Measurements from ENCODE around the gene INHBC. TPM values are rescaled to one million over a fixed set of nuclear protein-coding genes. Genes with fewer than 3 reads are reported as not detected.

Gene INHBC
- total RNA-seq, 1 experiment from 2014 or later: not detected

DNA sequence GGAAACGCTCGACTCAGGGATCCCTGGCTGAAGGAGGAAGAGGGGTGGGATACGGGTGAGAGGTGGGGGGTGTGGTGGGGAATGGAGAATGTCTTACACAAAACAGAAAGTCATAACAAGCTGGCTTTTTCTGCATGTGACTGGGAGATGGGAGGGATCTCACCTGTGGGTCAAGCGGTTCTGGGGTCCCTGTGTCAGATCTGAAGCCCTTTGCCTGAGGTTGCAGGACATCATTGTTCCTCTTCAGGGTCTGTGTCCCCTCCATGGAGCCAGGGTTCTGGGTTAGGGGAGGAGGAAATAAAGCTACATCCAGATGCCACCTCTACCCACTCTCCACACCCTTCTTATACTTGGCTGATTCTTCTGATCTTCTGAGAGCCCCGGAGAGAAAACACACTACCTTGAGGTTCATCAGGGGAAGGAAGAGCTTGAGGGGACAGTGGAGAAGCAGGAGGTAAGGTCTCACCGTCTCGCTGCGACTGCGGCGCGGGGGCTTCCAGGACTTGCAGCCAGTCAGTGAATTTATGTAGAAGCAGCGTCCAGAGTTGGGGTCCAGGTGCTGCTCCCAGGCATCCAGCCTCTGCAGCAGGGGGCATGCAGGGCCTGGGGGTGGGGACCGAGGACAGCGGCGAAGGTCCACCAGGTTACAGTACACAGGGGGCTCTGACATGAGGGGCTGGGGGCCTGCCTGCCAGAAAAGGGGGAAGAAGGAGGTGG lies 42.6 kb downstream of the INHBC start:
- ATAC-seq: no peak
- Histone ChIP-seq H3K36me3 (ENCODE audit: low read depth, low read length) (no peaks in the 10 kb centered on the region), H3F3A (ENCODE audit: low read length, unreplicated experiment) (no peaks in the 10 kb centered on the region), H4K20me1 (ENCODE audit: low read length) (no peaks in the 10 kb centered on the region), H3K27ac (ENCODE audit: low read length) (no peak overlapping the region), H3K79me2 (ENCODE audit: low read length) (no peaks in the 10 kb centered on the region), H3K4me3 (ENCODE audit: low read length) (no peak overlapping the region), H3K9me2 (replicated peaks; ENCODE audit: low read length) (no peaks in the 10 kb centered on the region), H3K27me3 (ENCODE audit: low read length) (peaks cover 47% of the 10 kb centered on the region), H3K9ac (ENCODE audit: low read length) (no peak overlapping the region), H3K4me1 (ENCODE audit: insufficient read depth, low read length) (no peaks in the 10 kb centered on the region), H3K4me2 (ENCODE audit: low read length) (no peak overlapping the region), H3K9me3 (ENCODE audit: low read length) (no peaks in the 10 kb centered on the region), H2AFZ (ENCODE audit: low read length) (no peak overlapping the region)
- BruUV-seq (replicated peaks): no TSS peak
- TF ChIP-seq EZH2 (IDR thresholded peaks at IDR 0.05; ENCODE audit: low read length, unreplicated experiment) (no peak), EZH2phosphoT487 (IDR thresholded peaks at IDR 0.05; ENCODE audit: borderline replicate concordance, low read length) (no peak)
- TF ChIP-seq, protein P1, sequence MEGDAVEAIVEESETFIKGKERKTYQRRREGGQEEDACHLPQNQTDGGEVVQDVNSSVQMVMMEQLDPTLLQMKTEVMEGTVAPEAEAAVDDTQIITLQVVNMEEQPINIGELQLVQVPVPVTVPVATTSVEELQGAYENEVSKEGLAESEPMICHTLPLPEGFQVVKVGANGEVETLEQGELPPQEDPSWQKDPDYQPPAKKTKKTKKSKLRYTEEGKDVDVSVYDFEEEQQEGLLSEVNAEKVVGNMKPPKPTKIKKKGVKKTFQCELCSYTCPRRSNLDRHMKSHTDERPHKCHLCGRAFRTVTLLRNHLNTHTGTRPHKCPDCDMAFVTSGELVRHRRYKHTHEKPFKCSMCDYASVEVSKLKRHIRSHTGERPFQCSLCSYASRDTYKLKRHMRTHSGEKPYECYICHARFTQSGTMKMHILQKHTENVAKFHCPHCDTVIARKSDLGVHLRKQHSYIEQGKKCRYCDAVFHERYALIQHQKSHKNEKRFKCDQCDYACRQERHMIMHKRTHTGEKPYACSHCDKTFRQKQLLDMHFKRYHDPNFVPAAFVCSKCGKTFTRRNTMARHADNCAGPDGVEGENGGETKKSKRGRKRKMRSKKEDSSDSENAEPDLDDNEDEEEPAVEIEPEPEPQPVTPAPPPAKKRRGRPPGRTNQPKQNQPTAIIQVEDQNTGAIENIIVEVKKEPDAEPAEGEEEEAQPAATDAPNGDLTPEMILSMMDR (conservative IDR thresholded peaks at IDR 0.05; ENCODE audit: low read depth, low read length): no peak
- ChIA-PET CTCF (no interaction called here), POLR2A (ENCODE audit: unreplicated experiment) (no interaction called here)
- DNase-seq: no peak
- intact Hi-C loops (cut with micrococcal nuclease): no loop called here

DNA sequence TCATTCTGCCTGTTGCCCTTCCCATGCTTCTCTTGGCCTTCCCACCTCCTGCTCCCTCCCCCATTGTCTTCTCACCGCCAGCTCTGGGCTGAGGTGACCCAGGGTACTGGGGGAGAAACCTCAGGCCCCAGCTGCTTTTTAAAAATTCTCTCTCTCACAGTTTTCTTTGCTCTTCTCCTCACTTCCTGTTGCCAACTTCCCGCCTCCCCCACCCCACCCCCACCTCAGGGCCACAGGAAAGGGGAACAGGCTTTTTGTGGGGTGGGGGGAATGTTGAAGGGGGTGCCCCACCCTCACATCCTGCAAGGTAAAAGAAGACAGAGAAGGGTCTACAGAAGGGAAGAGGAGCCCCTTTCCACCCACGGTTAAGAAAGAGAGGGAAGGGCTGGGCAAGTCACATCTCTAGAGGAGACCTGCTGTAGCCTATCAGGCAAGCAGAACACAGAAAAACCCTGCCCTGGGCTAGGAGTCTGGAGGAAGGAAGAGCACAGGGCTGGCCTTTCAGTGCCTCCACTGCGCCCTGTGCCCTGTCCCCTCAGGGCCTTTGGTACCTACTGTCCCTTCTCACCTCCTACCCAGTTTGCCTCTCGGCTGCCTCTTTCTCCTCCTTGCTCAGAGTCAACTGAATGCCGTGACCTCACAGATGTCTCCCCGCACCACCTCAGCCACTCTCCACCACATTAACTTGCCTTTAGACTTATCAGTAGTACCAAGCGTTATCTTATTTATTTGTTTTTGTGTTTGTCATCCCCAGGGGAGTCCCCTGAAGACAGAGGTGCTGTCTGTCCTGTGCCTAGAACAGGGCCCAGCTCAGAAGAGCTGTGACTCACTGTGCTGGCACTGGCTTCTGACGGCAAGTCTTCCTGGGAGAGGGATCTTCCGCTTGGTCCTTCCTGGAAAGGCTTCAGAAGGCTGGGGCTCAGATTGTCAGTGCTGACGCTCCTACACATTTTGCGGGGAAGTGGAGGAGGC lies 43.4 kb downstream of the INHBC start:
- peak; percentile 25 for ATAC-seq
- intact Hi-C loops (cut with micrococcal nuclease): no loop called here
- CTCF ChIA-PET: no interaction called here

More for the DNA sequence above, 43.4 kb downstream of the INHBC start:
- POLR2A ChIA-PET (ENCODE audit: unreplicated experiment): no interaction called here
- no peaks in the 10 kb centered on the region for H3K36me3 ChIP-seq (ENCODE audit: low read depth, low read length)
- BruUV-seq (replicated peaks): no TSS peak
- H3K27ac ChIP-seq (ENCODE audit: low read length): no peak overlapping the region
- H2AFZ ChIP-seq (ENCODE audit: low read length): no peak overlapping the region
- H3K9ac ChIP-seq (ENCODE audit: low read length): no peak overlapping the region
- H3K4me1 ChIP-seq (ENCODE audit: insufficient read depth, low read length): no peaks in the 10 kb centered on the region
- DNase-seq: no peak
- TF ChIP-seq EZH2phosphoT487 (IDR thresholded peaks at IDR 0.05; ENCODE audit: borderline replicate concordance, low read length) (no peak), EZH2 (IDR thresholded peaks at IDR 0.05; ENCODE audit: low read length, unreplicated experiment) (no peak)
- TF ChIP-seq, protein P1 (conservative IDR thresholded peaks at IDR 0.05; ENCODE audit: low read depth, low read length): no peak
- no peak overlapping the region for H3K4me3 ChIP-seq (ENCODE audit: low read length)
- H3K4me2 ChIP-seq (ENCODE audit: low read length): no peak overlapping the region
- H3K27me3 ChIP-seq (ENCODE audit: low read length): peaks cover 39% of the 10 kb centered on the region
- no peaks in the 10 kb centered on the region for H3K79me2 ChIP-seq (ENCODE audit: low read length)
- no peaks in the 10 kb centered on the region for H4K20me1 ChIP-seq (ENCODE audit: low read length)
- no peaks in the 10 kb centered on the region for H3F3A ChIP-seq (ENCODE audit: low read length, unreplicated experiment)
- H3K9me2 ChIP-seq (replicated peaks; ENCODE audit: low read length): no peaks in the 10 kb centered on the region
- no peaks in the 10 kb centered on the region for H3K9me3 ChIP-seq (ENCODE audit: low read length)

Measured in PC-3 (cell line).